AG09309 (cell line): ENCODE data around the gene PRSS1.

ENCODE experiments used
- DNase-seq: peaks from one replicate; pipeline ENCODE4 v3.0.0-alpha.2; 2010; ENCODE audit warnings: low read depth
- H3K4me3 ChIP-seq: 2 replicates; pipeline ENCODE4 v1.5.1; 2011; ENCODE audit warnings: mild to moderate bottlenecking, low read depth, low read length, moderate library complexity; ENCODE audit not compliant: control insufficient read depth
- TF ChIP-seq, protein P1 (sequence below): IDR thresholded peaks from 2 replicates; pipeline ENCODE4 v1.5.1; 2011; ENCODE audit warnings: mild to moderate bottlenecking, low read depth, low read length, inconsistent platforms; ENCODE audit not compliant: insufficient read depth, control insufficient read depth; ENCODE audit errors: missing control alignments

PRSS1 gene

DNA sequence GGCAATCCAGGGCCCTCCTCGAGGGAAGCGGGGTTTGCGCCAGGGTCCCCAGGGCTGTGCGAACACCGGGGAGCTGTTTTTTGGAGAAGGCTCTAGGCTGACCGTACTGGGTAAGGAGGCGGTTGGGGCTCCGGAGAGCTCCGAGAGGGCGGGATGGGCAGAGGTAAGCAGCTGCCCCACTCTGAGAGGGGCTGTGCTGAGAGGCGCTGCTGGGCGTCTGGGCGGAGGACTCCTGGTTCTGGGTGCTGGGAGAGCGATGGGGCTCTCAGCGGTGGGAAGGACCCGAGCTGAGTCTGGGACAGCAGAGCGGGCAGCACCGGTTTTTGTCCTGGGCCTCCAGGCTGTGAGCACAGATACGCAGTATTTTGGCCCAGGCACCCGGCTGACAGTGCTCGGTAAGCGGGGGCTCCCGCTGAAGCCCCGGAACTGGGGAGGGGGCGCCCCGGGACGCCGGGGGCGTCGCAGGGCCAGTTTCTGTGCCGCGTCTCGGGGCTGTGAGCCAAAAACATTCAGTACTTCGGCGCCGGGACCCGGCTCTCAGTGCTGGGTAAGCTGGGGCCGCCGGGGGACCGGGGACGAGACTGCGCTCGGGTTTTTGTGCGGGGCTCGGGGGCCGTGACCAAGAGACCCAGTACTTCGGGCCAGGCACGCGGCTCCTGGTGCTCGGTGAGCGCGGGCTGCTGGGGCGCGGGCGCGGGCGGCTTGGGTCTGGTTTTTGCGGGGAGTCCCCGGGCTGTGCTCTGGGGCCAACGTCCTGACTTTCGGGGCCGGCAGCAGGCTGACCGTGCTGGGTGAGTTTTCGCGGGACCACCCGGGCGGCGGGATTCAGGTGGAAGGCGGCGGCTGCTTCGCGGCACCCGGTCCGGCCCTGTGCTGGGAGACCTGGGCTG lies 47.5 kb downstream of the PRSS1 start:
- TF ChIP-seq, protein P1, sequence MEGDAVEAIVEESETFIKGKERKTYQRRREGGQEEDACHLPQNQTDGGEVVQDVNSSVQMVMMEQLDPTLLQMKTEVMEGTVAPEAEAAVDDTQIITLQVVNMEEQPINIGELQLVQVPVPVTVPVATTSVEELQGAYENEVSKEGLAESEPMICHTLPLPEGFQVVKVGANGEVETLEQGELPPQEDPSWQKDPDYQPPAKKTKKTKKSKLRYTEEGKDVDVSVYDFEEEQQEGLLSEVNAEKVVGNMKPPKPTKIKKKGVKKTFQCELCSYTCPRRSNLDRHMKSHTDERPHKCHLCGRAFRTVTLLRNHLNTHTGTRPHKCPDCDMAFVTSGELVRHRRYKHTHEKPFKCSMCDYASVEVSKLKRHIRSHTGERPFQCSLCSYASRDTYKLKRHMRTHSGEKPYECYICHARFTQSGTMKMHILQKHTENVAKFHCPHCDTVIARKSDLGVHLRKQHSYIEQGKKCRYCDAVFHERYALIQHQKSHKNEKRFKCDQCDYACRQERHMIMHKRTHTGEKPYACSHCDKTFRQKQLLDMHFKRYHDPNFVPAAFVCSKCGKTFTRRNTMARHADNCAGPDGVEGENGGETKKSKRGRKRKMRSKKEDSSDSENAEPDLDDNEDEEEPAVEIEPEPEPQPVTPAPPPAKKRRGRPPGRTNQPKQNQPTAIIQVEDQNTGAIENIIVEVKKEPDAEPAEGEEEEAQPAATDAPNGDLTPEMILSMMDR = no peak
- DNase-seq = no peak
- no peak overlapping the region for H3K4me3 ChIP-seq

DNA sequence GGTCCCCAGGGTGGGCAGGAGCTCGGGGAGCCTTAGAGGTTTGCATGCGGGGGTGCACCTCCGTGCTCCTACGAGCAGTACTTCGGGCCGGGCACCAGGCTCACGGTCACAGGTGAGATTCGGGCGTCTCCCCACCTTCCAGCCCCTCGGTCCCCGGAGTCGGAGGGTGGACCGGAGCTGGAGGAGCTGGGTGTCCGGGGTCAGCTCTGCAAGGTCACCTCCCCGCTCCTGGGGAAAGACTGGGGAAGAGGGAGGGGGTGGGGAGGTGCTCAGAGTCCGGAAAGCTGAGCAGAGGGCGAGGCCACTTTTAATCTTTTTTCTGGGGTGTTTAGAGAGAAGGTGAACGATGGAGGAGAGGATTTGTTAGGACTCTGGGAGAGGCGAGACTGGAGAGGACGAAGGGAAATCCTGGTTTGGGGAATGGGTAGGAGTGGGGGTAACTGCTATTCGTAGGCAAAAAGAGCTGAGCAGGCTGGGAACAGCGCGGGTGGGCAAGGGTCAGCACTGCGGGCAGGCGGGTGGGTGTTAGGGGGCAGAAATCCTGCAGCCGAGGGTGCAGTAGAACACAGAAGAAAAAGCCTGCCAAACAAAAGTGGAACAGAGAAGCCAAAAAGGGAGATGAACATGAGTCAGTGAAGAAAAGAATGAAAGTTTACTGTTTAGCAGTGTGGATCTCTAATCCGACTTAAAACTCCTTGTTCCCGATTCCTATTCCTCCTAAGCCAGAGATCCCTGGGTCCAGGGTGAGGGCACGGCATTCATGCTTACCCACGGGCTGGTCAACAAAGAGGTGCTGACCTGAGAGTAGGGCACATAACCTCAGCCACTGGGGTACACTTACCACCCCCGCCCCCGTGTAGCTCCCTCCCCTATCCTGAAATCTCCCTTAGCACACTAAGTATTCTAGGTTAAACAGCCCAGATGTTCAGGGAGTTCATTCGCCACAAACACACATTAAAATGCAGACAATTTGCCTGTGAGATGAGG lies 48.4 kb downstream of the PRSS1 start:
- H3K4me3 ChIP-seq = no peak overlapping the region
- no peak for DNase-seq

DNA sequence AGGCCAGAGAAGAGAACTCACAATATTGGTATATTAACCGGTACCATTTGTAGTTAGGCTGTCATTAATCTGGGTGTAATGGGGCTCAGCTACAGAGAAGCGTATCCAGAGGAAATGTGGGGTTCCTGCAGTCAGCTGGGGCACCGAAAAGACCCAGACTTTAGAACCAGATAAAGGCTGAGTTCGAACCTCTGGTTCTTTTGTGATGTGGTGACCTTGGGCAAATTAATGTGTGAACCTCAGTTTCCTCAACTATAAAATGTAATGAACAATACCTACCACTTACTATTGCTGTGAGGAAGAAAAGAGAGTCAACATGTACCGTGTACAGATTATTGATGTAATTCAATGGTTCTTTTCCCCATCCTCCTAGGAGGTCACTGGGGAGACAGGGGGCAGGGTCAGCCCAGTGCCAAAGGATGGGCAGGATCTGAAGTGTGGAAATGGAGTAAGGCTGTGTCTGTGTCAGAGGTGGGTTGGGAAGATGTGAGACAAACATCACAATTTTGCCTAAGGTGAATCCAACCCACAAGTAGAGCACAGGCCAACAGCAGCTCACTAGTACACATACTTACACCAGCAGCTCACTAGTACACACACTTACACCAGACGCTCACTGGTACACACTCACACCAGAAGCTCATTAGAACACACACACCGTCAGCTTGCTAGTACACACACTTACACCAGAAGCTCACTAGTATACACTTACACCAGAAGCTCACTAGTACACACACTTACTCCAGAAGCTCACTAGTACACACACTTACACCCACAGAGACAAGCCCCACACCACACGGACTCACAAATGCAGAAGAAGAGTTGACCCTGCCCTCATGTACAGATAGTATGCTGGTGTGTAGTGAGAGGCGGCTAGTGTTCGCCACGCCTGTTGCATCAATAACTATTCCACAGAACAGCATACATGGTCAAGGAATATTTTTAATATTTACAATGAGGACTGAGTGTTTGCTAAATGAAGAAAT lies 49.5 kb downstream of the PRSS1 start:
- H3K4me3 ChIP-seq = no peak overlapping the region
- no peak for DNase-seq
- TF ChIP-seq, protein P1 = no peak

More for the DNA sequence above, 48.4 kb downstream of the PRSS1 start:
- TF ChIP-seq, protein P1 = no peak

DNA sequence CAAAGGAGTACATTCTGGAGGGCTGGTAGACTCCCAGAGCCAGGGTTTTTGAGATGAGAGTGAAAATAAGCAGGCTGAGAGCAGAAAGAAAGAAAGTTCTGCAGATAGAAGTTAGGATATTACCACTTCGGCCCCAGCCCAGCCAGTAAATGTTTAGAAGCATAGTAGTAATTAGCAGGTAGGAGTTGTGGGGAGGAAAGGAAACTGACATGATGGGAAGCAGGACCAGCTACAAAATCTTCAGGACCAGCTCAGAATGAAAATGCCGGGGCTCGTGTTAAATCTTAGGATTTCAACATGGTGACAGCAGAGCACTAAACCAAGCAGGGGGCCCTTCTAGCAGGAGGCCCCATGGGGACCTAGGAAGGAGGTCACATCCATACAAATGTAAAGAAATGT lies 50.2 kb downstream of the PRSS1 start:
- no peak overlapping the region for H3K4me3 ChIP-seq
- TF ChIP-seq, protein P1 = no peak
- no peak for DNase-seq

DNA sequence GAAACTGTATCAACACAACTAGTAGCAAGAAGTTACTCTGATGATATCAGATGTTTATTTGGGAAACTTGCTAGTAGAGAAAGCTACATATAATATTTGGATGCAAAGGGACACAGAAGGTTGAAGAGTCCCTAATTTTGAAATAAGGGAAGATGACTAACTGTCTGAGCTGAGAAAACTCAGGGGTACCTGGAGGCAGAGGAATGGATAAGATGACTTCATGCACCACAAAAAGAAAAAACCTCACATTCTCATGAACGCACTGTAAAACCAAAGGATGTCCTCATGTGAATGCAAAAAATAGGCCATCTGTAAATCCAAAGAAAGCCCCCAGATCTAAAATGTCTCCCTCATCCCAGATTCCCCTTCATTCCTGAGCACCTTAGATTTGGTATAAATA lies 50.8 kb downstream of the PRSS1 start:
- TF ChIP-seq, protein P1 = no peak
- DNase-seq = no peak
- H3K4me3 ChIP-seq = no peak overlapping the region
